Measurements from ENCODE around the gene BET1L. TPM values are rescaled to one million over a fixed set of nuclear protein-coding genes. Genes with fewer than 3 reads are reported as not detected.

The BET1L gene, protein sequence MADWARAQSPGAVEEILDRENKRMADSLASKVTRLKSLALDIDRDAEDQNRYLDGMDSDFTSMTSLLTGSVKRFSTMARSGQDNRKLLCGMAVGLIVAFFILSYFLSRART
- total RNA-seq, result 46.9 and 49.6 TPM in 2 replicates
- long read RNA-seq, transcript BET1L-203 (4 exons, 2,819 nt), result major isoform, 21 of 31 reads
- long read RNA-seq, partial matches to known transcripts, result 0 of 31 reads
- long read RNA-seq, other reads (novel, unspliced or antisense), result 6 of 31 reads

DNA sequence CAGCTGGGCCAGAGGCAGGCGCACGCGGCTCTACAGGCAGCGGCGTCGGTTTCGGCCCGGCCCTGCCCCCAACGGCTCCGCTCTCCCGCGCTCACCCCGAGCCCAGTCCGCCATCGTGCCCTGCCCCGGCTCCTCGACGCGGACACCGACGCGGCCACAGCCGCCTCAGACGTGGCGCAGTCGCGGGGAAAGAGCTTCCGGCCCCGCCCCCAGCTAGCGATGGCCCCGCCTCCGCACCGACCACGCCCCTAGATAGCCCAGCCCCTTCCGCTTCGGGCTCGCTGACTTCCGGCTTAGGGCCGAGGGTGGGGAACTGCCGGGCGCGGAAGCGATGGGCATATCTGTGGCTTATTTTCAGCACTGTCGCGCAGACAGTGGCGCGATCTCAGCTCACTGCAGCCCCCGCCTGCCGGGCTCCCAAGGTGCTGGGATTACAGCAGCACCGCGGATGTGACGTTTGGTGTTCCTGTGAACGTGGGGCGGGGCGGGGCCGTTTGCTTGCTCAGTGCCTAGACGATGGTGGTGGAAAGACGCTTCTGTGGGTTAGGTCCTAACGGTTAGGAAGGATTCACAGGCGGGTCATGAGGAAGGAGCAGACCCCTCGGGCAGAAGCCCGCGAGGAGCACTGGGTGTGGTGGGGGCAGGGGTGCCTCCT, at the start of gene BET1L, which contains the start of gene RIC8A:
Gene BET1L, minus strand, starts transcription at position 192 of the 655 bp plus-strand sequence. Its CDS starts 78 bp downstream, at position 114.
Gene RIC8A, plus strand, starts transcription at position 501 of the 655 bp plus-strand sequence. CDS start 1,147 bp downstream, outside the sequence.
- DNase-seq (ENCODE audit: low spot score, unreplicated experiment), result peak; percentile 95
- H3K27ac Mint-ChIP-seq, result peak within 1 kb of the TSS; percentile 99
- H3K27me3 Mint-ChIP-seq, result no peaks in the 10 kb centered on the region
- H3K9me3 Mint-ChIP-seq (ENCODE audit: low read depth), result no peaks in the 10 kb centered on the region
- TF ChIP-seq, protein P1, sequence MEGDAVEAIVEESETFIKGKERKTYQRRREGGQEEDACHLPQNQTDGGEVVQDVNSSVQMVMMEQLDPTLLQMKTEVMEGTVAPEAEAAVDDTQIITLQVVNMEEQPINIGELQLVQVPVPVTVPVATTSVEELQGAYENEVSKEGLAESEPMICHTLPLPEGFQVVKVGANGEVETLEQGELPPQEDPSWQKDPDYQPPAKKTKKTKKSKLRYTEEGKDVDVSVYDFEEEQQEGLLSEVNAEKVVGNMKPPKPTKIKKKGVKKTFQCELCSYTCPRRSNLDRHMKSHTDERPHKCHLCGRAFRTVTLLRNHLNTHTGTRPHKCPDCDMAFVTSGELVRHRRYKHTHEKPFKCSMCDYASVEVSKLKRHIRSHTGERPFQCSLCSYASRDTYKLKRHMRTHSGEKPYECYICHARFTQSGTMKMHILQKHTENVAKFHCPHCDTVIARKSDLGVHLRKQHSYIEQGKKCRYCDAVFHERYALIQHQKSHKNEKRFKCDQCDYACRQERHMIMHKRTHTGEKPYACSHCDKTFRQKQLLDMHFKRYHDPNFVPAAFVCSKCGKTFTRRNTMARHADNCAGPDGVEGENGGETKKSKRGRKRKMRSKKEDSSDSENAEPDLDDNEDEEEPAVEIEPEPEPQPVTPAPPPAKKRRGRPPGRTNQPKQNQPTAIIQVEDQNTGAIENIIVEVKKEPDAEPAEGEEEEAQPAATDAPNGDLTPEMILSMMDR (IDR thresholded peaks at IDR 0.05; ENCODE audit: unreplicated experiment), result no peak
- peaks cover 12% of the 10 kb centered on the region for H3K4me1 Mint-ChIP-seq (ENCODE audit: low read depth)
- H3K36me3 Mint-ChIP-seq (ENCODE audit: insufficient read depth), result peaks cover 1% of the 10 kb centered on the region
- H3K4me3 Mint-ChIP-seq (ENCODE audit: low read depth), result peak within 1 kb of the TSS; percentile 93

DNA sequence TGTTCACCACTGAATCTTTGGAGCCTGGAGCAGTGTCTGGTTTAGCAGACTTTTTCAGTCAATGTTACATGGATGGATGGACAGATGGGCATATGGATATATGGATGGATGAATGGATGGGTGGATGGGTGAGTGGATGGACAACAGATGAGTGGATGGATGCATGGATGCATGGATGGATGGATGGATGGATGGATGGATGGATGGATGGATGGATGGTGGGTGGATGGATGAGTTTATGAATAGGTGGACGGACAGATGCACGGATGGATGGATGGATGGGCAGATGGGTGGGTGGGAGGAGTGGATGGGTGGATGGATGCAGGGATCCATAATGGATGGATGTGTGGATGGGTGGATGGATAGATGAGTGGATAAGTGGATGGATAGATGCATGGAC, 48.6 kb upstream of the BET1L start:
- Mint-ChIP-seq H3K27me3 (peaks cover 4% of the 10 kb centered on the region), H3K27ac (no peak overlapping the region), H3K36me3 (ENCODE audit: insufficient read depth) (peaks cover 15% of the 10 kb centered on the region), H3K9me3 (ENCODE audit: low read depth) (no peaks in the 10 kb centered on the region), H3K4me3 (ENCODE audit: low read depth) (no peak overlapping the region), H3K4me1 (ENCODE audit: low read depth) (no peaks in the 10 kb centered on the region)
- DNase-seq (ENCODE audit: low spot score, unreplicated experiment), result no peak
- TF ChIP-seq, protein P1 (IDR thresholded peaks at IDR 0.05; ENCODE audit: unreplicated experiment), result no peak

DNA sequence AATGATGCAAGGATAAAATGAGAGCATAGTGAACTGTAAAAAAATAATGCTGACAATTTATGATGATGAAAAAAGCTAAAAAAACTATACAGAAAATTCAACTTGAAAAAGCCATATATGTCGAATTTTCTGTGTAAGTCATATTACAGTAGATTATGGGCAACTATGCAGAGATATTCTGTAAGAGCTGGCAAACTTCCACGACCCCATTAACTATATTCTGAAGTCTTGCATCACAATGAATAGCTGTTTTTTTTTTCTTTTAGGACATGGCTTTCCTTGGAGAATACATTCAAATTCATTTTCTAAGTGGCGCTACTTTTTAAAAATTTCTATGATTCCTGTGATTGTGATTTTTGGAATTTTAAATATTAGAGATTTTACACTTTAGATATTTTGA, 48.0 kb upstream of the BET1L start:
- no peaks in the 10 kb centered on the region for H3K4me1 Mint-ChIP-seq (ENCODE audit: low read depth)
- no peak overlapping the region for H3K4me3 Mint-ChIP-seq (ENCODE audit: low read depth)
- TF ChIP-seq, protein P1 (IDR thresholded peaks at IDR 0.05; ENCODE audit: unreplicated experiment), result no peak
- DNase-seq (ENCODE audit: low spot score, unreplicated experiment), result no peak
- no peak overlapping the region for H3K27ac Mint-ChIP-seq
- H3K27me3 Mint-ChIP-seq, result peaks cover 4% of the 10 kb centered on the region
- peaks cover 16% of the 10 kb centered on the region for H3K36me3 Mint-ChIP-seq (ENCODE audit: insufficient read depth)
- no peaks in the 10 kb centered on the region for H3K9me3 Mint-ChIP-seq (ENCODE audit: low read depth)

DNA sequence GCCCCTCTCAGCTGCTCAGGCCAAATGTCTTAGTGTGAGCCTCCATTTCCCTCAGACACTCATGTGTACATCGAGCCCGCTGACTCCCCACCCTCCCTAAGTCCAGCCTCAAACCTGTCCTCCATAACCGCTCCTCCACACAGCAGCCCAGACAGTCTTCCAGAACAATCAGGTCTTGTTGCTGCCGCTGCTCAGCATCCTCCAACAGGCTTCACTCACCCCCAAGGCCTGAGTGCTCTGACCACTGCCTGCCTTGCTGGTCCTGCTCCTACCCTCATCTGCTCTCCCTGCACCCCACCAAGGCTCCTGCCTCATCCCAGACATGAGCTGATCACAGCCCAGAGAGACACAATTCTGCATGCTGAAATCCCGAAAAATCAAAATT, 46.7 kb upstream of the BET1L start:
- Mint-ChIP-seq H3K36me3 (ENCODE audit: insufficient read depth) (peaks cover 20% of the 10 kb centered on the region), H3K27me3 (peaks cover 4% of the 10 kb centered on the region), H3K4me3 (ENCODE audit: low read depth) (no peak overlapping the region), H3K27ac (peak overlapping the region; percentile 80), H3K4me1 (ENCODE audit: low read depth) (no peaks in the 10 kb centered on the region), H3K9me3 (ENCODE audit: low read depth) (no peaks in the 10 kb centered on the region)
- TF ChIP-seq, protein P1 (IDR thresholded peaks at IDR 0.05; ENCODE audit: unreplicated experiment), result no peak
- DNase-seq (ENCODE audit: low spot score, unreplicated experiment), result no peak

DNA sequence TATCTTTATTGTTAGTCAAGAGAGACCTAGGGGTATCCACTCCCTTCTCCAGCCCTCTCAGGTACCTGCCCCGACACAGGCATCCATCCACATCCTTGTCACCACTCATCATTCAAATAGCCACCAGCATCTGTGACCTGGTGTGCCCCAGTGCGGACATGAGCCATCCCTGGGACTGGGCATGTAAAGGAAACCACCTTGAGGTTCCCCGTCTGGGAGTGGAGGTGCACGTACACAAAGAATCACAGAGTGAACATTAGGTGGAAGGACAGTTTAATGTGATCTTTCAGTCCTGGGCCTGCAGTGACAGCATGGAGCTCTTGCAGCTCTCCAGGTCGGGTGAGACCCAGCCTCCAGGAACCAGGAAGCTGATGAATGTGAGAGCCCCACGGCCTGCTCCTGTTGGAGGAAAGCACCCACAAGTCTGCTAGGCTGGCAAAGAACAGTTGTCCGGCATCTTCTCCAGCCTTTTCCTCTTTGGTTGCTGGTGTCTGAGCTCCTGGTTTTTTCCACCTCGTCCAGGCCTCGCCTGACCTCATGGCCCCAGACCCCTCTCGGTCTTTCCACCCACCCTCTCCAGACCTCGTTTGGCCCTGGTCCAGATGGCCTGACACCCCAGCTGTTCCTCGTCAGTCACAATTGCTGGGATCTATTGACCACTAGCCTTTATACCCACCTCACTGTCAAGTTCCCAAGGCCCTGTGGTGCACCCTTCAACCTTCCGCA, 46.1 kb upstream of the BET1L start:
- Mint-ChIP-seq H3K4me3 (ENCODE audit: low read depth) (no peak overlapping the region), H3K27me3 (peaks cover 4% of the 10 kb centered on the region), H3K4me1 (ENCODE audit: low read depth) (no peaks in the 10 kb centered on the region), H3K27ac (no peak overlapping the region), H3K9me3 (ENCODE audit: low read depth) (no peaks in the 10 kb centered on the region), H3K36me3 (ENCODE audit: insufficient read depth) (peaks cover 22% of the 10 kb centered on the region)
- DNase-seq (ENCODE audit: low spot score, unreplicated experiment), result no peak
- TF ChIP-seq, protein P1 (IDR thresholded peaks at IDR 0.05; ENCODE audit: unreplicated experiment), result no peak

Measured in progenitor cell of endocrine pancreas (in vitro differentiated cells).